MG63 (cell line): ENCODE data around the gene CCNY. TPM values are rescaled to one million over a fixed set of nuclear protein-coding genes. Genes with fewer than 3 reads are reported as not detected.
"Not testable (repeated sequence)": the region's sequence is repeated elsewhere in the genome, so short reads cannot be mapped to it uniquely, and the experiment has no call there.

ENCODE experiments used
- DNase-seq: peaks from one replicate; pipeline ENCODE4 v3.0.0-alpha.2; 2020
- H3K27me3 ChIP-seq: fragments of 250-450 bp; sonication (Bioruptor Pico); 2 replicates; pipeline ENCODE4 v1.5.1; 2020; ENCODE audit warnings: mild to moderate bottlenecking, moderate library complexity
- H3K36me3 ChIP-seq: fragments of 250-450 bp; sonication (Bioruptor Pico); 2 replicates; pipeline ENCODE4 v1.5.1; 2020; ENCODE audit warnings: mild to moderate bottlenecking, moderate library complexity
- H3K4me3 ChIP-seq: fragments of 250-450 bp; sonication (Bioruptor Pico); 2 replicates; pipeline ENCODE4 v1.5.1; 2020; ENCODE audit warnings: mild to moderate bottlenecking, moderate library complexity
- H3K9me3 ChIP-seq: fragments of 250-450 bp; sonication (Bioruptor Pico); 2 replicates; pipeline ENCODE4 v1.5.1; 2020; ENCODE audit warnings: mild to moderate bottlenecking, moderate library complexity
- total RNA-seq: library from RNA; depleted of rRNA; stranded (reverse); fragments of >200 nt; shearing (Covaris generic); gene quantifications from 2 replicates; pipeline ENCODE4 v1.2.3, GENCODE V29; 2014; ENCODE audit warnings: low replicate concordance

Gene CCNY
- total RNA-seq, 1 experiment from 2014 or later: 47.2 TPM

- no peaks in the 10 kb centered on the region for H3K9me3 ChIP-seq
- peaks cover 4% of the 10 kb centered on the region; the same call in 1 of the 2 replicates for H3K36me3 ChIP-seq
- no peak for DNase-seq
- H3K4me3 ChIP-seq: no peak overlapping the region
- H3K27me3 ChIP-seq: no peaks in the 10 kb centered on the region
These were observed 9.9 kb downstream of the CCNY start for GRCh38 chr10:35346248-35346647.

- Histone ChIP-seq H3K9me3 (no peaks in the 10 kb centered on the region), H3K27me3 (no peaks in the 10 kb centered on the region), H3K4me3 (no peak overlapping the region), H3K36me3 (peaks cover 2% of the 10 kb centered on the region; the same call in 1 of the 2 replicates)
- no peak for DNase-seq
These were observed 10.8 kb downstream of the CCNY start for GRCh38 chr10:35347121-35347562.

GRCh38 chr10:35347899-35348608, 11.7 kb downstream of the CCNY start:
- Histone ChIP-seq H3K27me3 (no peaks in the 10 kb centered on the region), H3K4me3 (no peak overlapping the region), H3K9me3 (no peaks in the 10 kb centered on the region), H3K36me3 (no peaks in the 10 kb centered on the region; the same call in 1 of the 2 replicates)
- DNase-seq: no peak

- no peak for DNase-seq
- Histone ChIP-seq H3K36me3 (no peaks in the 10 kb centered on the region; the same call in 1 of the 2 replicates), H3K27me3 (no peaks in the 10 kb centered on the region), H3K4me3 (no peak overlapping the region), H3K9me3 (no peaks in the 10 kb centered on the region)
These were observed 12.5 kb downstream of the CCNY start for GRCh38 chr10:35348609-35349388.

GRCh38 chr10:35349389-35349915, 13.1 kb downstream of the CCNY start:
- Histone ChIP-seq H3K4me3 (no peak overlapping the region), H3K36me3 (no peaks in the 10 kb centered on the region), H3K27me3 (no peaks in the 10 kb centered on the region), H3K9me3 (no peaks in the 10 kb centered on the region)
- no peak for DNase-seq

GRCh38 chr10:35351021-35351420, 14.7 kb downstream of the CCNY start:
- no peak for DNase-seq
- Histone ChIP-seq H3K9me3 (no peaks in the 10 kb centered on the region), H3K27me3 (no peaks in the 10 kb centered on the region), H3K4me3 (no peak overlapping the region), H3K36me3 (no peaks in the 10 kb centered on the region)

- Histone ChIP-seq H3K27me3 (no peaks in the 10 kb centered on the region), H3K9me3 (no peaks in the 10 kb centered on the region), H3K4me3 (no peak overlapping the region), H3K36me3 (no peaks in the 10 kb centered on the region)
- no peak for DNase-seq
These were observed 15.8 kb downstream of the CCNY start for GRCh38 chr10:35352097-35352496.

- H3K9me3 ChIP-seq: no peaks in the 10 kb centered on the region
- no peaks in the 10 kb centered on the region for H3K27me3 ChIP-seq
- H3K36me3 ChIP-seq: no peaks in the 10 kb centered on the region
- no peak for DNase-seq
- H3K4me3 ChIP-seq: no peak overlapping the region
These were observed 16.2 kb downstream of the CCNY start for GRCh38 chr10:35352512-35352911.

- Histone ChIP-seq H3K9me3 (no peaks in the 10 kb centered on the region), H3K36me3 (no peaks in the 10 kb centered on the region), H3K27me3 (no peaks in the 10 kb centered on the region), H3K4me3 (no peak overlapping the region)
- no peak for DNase-seq
These were observed 17.1 kb downstream of the CCNY start for GRCh38 chr10:35353395-35353794.

GRCh38 chr10:35353805-35354204, 17.5 kb downstream of the CCNY start:
- DNase-seq: no peak
- no peak overlapping the region for H3K4me3 ChIP-seq
- no peaks in the 10 kb centered on the region for H3K9me3 ChIP-seq
- no peaks in the 10 kb centered on the region for H3K36me3 ChIP-seq
- no peaks in the 10 kb centered on the region for H3K27me3 ChIP-seq

GRCh38 chr10:35354257-35354656, 17.9 kb downstream of the CCNY start:
- not testable (repeated sequence) for H3K27me3 ChIP-seq, H3K36me3 ChIP-seq, H3K9me3 ChIP-seq, DNase-seq, H3K4me3 ChIP-seq

GRCh38 chr10:35355971-35356724, 19.8 kb downstream of the CCNY start:
- H3K4me3 ChIP-seq: no peak overlapping the region
- H3K36me3 ChIP-seq: no peaks in the 10 kb centered on the region
- H3K9me3 ChIP-seq: no peaks in the 10 kb centered on the region
- no peaks in the 10 kb centered on the region for H3K27me3 ChIP-seq
- DNase-seq: no peak

- no peaks in the 10 kb centered on the region for H3K27me3 ChIP-seq
- DNase-seq: no peak
- H3K4me3 ChIP-seq: no peak overlapping the region
- no peaks in the 10 kb centered on the region for H3K9me3 ChIP-seq
- H3K36me3 ChIP-seq: no peaks in the 10 kb centered on the region
These were observed 20.4 kb downstream of the CCNY start for GRCh38 chr10:35356725-35357092.

GRCh38 chr10:35359056-35359455, 22.7 kb downstream of the CCNY start:
- Histone ChIP-seq H3K4me3 (no peak overlapping the region), H3K27me3 (no peaks in the 10 kb centered on the region), H3K36me3 (no peaks in the 10 kb centered on the region), H3K9me3 (no peaks in the 10 kb centered on the region)
- DNase-seq: no peak

GRCh38 chr10:35359873-35360272, 23.6 kb downstream of the CCNY start:
- H3K36me3 ChIP-seq: no peaks in the 10 kb centered on the region
- no peaks in the 10 kb centered on the region for H3K9me3 ChIP-seq
- H3K4me3 ChIP-seq: no peak overlapping the region
- no peaks in the 10 kb centered on the region for H3K27me3 ChIP-seq
- DNase-seq: no peak

GRCh38 chr10:35362701-35363350, 26.5 kb downstream of the CCNY start:
- H3K9me3 ChIP-seq: no peaks in the 10 kb centered on the region
- DNase-seq: no peak

More at GRCh38 chr10:35362701-35363350, 26.5 kb downstream of the CCNY start:
- H3K4me3 ChIP-seq: no peak overlapping the region
- H3K36me3 ChIP-seq: no peaks in the 10 kb centered on the region
- H3K27me3 ChIP-seq: no peaks in the 10 kb centered on the region
